Measurements from ENCODE around the gene BRD3OS.

DNA sequence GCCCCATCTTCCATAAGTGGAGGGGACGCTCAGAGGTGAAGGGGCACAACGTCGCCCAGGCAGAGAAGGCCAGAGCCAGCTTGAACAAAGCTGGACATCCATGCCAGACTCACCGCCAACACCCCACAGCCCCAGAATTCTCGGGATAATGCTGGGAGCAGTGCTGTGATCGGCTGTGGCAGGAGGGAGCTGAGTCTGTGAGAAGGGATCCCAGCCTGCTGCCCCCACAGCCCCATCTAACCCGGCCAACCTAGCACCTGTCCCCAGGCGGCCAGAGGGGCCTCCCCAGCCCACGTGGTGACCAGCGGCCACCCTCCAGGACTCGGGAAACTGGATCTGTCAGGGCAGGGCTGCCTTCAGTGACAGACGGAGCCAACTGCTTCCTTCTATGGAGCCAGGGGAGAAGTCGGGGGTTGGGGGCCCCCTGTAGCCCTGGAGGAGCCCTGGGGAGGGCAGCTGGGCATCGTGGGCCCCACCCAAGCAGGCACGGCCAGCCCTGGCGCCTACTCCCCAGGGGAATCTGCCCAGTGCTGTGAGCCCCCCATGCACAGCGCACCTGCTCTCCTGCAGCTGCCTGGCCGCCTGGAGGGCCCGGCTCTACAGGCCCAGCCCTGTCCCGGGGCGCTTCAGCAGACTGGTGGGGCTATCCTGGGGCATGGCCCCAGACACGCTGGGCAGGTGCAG lies 36.5 kb downstream of the BRD3OS start:
- TF ChIP-seq, protein P1, sequence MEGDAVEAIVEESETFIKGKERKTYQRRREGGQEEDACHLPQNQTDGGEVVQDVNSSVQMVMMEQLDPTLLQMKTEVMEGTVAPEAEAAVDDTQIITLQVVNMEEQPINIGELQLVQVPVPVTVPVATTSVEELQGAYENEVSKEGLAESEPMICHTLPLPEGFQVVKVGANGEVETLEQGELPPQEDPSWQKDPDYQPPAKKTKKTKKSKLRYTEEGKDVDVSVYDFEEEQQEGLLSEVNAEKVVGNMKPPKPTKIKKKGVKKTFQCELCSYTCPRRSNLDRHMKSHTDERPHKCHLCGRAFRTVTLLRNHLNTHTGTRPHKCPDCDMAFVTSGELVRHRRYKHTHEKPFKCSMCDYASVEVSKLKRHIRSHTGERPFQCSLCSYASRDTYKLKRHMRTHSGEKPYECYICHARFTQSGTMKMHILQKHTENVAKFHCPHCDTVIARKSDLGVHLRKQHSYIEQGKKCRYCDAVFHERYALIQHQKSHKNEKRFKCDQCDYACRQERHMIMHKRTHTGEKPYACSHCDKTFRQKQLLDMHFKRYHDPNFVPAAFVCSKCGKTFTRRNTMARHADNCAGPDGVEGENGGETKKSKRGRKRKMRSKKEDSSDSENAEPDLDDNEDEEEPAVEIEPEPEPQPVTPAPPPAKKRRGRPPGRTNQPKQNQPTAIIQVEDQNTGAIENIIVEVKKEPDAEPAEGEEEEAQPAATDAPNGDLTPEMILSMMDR (IDR thresholded peaks at IDR 0.05), result no peak
- TF ChIP-seq ZFX (IDR thresholded peaks at IDR 0.05; ENCODE audit: borderline replicate concordance), result no peak

Data from 22Rv1 (cell line).